DOHH2 (cell line): ENCODE data around the gene CCDC74B.
"Not testable (repeated sequence)": the region's sequence is repeated elsewhere in the genome, so short reads cannot be mapped to it uniquely, and the experiment has no call there.

ENCODE experiments used
- H3F3A ChIP-seq: fragments of 200-600 bp; sonication (generic), shearing (Covaris generic); 2 replicates; pipeline ENCODE4 v1.6.0; 2016; ENCODE audit warnings: antibody characterized with exemption, mild to moderate bottlenecking; ENCODE audit not compliant: control insufficient read depth, insufficient read depth
- H3K27ac ChIP-seq: fragments of 200-600 bp; sonication (generic); 2 replicates; pipeline ENCODE4 v1.5.1; 2014; ENCODE audit warnings: low read depth, mild to moderate bottlenecking, low read length, moderate library complexity
- H3K27me3 ChIP-seq: fragments of 200-600 bp; sonication (generic); 2 replicates; pipeline ENCODE4 v1.6.1; 2014; ENCODE audit warnings: mild to moderate bottlenecking, low read length, mixed read lengths; ENCODE audit not compliant: control insufficient read depth
- H3K36me3 ChIP-seq: fragments of 200-600 bp; sonication (generic); 2 replicates; pipeline ENCODE4 v1.6.1; 2014; ENCODE audit warnings: mild to moderate bottlenecking, low read length, moderate library complexity, mixed read lengths; ENCODE audit not compliant: control insufficient read depth
- H3K4me1 ChIP-seq: fragments of 200-600 bp; sonication (generic); 2 replicates; pipeline ENCODE4 v1.6.1; 2014; ENCODE audit warnings: mild to moderate bottlenecking, low read length, mixed read lengths; ENCODE audit not compliant: control insufficient read depth
- H3K4me2 ChIP-seq: fragments of 200-600 bp; sonication (generic); 2 replicates; pipeline ENCODE4 v1.6.0; 2014; ENCODE audit warnings: mild to moderate bottlenecking, low read length, moderate library complexity
- H3K4me3 ChIP-seq: fragments of 200-600 bp; sonication (generic); 2 replicates; pipeline ENCODE4 v1.5.1; 2014; ENCODE audit warnings: mild to moderate bottlenecking, low read length, mixed read lengths
- H3K79me2 ChIP-seq: fragments of 200-600 bp; sonication (generic); 2 replicates; pipeline ENCODE4 v1.6.1; 2014; ENCODE audit warnings: mild to moderate bottlenecking, low read length, mixed read lengths; ENCODE audit not compliant: control insufficient read depth
- H3K9me2 ChIP-seq: fragments of 200-600 bp; sonication (generic); replicated peaks from 2 replicates; pipeline ENCODE4 v1.6.1; 2014; ENCODE audit warnings: mild to moderate bottlenecking, low read length, mixed read lengths; ENCODE audit not compliant: control insufficient read depth
- H3K9me3 ChIP-seq: fragments of 200-600 bp; sonication (generic); 2 replicates; pipeline ENCODE4 v1.6.1; 2014; ENCODE audit warnings: antibody characterized with exemption, low read length, mixed read lengths; ENCODE audit not compliant: control insufficient read depth, insufficient read depth
- H4K20me1 ChIP-seq: fragments of 200-600 bp; sonication (generic); 2 replicates; pipeline ENCODE4 v1.6.0; 2014; ENCODE audit warnings: low read depth, mild to moderate bottlenecking, antibody characterized with exemption, low read length, moderate library complexity; ENCODE audit not compliant: control insufficient read depth, insufficient read depth
- CTCF ChIP-seq: fragments of 200-600 bp; sonication (generic); IDR thresholded peaks from one replicate; pipeline ENCODE4 v1.5.1; 2014; ENCODE audit warnings: antibody characterized with exemption, mild to moderate bottlenecking, low read depth, low read length; ENCODE audit not compliant: poor library complexity, severe bottlenecking
- EZH2phosphoT487 ChIP-seq: fragments of 200-600 bp; sonication (generic); IDR thresholded peaks from 2 replicates; pipeline ENCODE4 v1.6.1; 2017; ENCODE audit warnings: borderline replicate concordance, mild to moderate bottlenecking, antibody characterized with exemption, low read length, moderate library complexity, mixed read lengths

CCDC74B gene

GRCh38 chr2:130145006-130145414, at the start of gene CCDC74B:
Gene CCDC74B (minus strand): TSS chr2:130145112. CDS start chr2:130144996, 116 bp downstream.
- not testable (repeated sequence) for H3K9me3 ChIP-seq, H3K27me3 ChIP-seq, H3K9me2 ChIP-seq, H4K20me1 ChIP-seq, H3K4me1 ChIP-seq, H3K36me3 ChIP-seq, H3K79me2 ChIP-seq, H3K27ac ChIP-seq, H3F3A ChIP-seq
- Histone ChIP-seq H3K4me2 (peak within 1 kb of the TSS; percentile 59), H3K4me3 (peak within 1 kb of the TSS; percentile 59)

- H3F3A ChIP-seq, H3K4me3 ChIP-seq, H3K9me2 ChIP-seq, H3K4me1 ChIP-seq, H4K20me1 ChIP-seq, H3K27me3 ChIP-seq, H3K36me3 ChIP-seq, H3K27ac ChIP-seq, H3K79me2 ChIP-seq, H3K9me3 ChIP-seq, H3K4me2 ChIP-seq: not testable (repeated sequence)
These were observed 48.9 kb upstream of the CCDC74B start for GRCh38 chr2:130193824-130194223.

GRCh38 chr2:130192451-130192850, 47.5 kb upstream of the CCDC74B start:
- H3K9me2 ChIP-seq, H3K4me3 ChIP-seq, H3K9me3 ChIP-seq, H3K4me2 ChIP-seq, H3K27me3 ChIP-seq, H3K4me1 ChIP-seq, H4K20me1 ChIP-seq, H3K36me3 ChIP-seq, H3K79me2 ChIP-seq, H3K27ac ChIP-seq, H3F3A ChIP-seq: not testable (repeated sequence)

- not testable (repeated sequence) for H3K9me3 ChIP-seq, H3K36me3 ChIP-seq, H3K4me2 ChIP-seq, H3K27me3 ChIP-seq, H3F3A ChIP-seq, H3K4me3 ChIP-seq, H3K4me1 ChIP-seq, H3K27ac ChIP-seq, H4K20me1 ChIP-seq, H3K9me2 ChIP-seq, H3K79me2 ChIP-seq
These were observed 46.4 kb upstream of the CCDC74B start for GRCh38 chr2:130191319-130191718.

- Histone ChIP-seq H3K27me3 (no peaks in the 10 kb centered on the region), H3K4me1 (no peaks in the 10 kb centered on the region), H3F3A (no peaks in the 10 kb centered on the region), H4K20me1 (no peaks in the 10 kb centered on the region), H3K4me3 (no peak overlapping the region), H3K27ac (no peak overlapping the region), H3K4me2 (no peak overlapping the region), H3K79me2 (peaks cover 13% of the 10 kb centered on the region), H3K36me3 (peaks cover 8% of the 10 kb centered on the region; the same call in 1 of the 2 replicates), H3K9me3 (no peaks in the 10 kb centered on the region), H3K9me2 (no peaks in the 10 kb centered on the region)
- TF ChIP-seq EZH2phosphoT487 (no peak), CTCF (no peak)
These were observed 45.3 kb upstream of the CCDC74B start for GRCh38 chr2:130190237-130190636.

GRCh38 chr2:130188958-130189357, 44.0 kb upstream of the CCDC74B start:
- not testable (repeated sequence) for H3K27ac ChIP-seq, H3K9me3 ChIP-seq

GRCh38 chr2:130187859-130188792, 43.2 kb upstream of the CCDC74B start:
- not testable (repeated sequence) for H3K9me2 ChIP-seq, H3K27ac ChIP-seq, H3K4me2 ChIP-seq, H3F3A ChIP-seq, H3K9me3 ChIP-seq, H3K4me3 ChIP-seq, H4K20me1 ChIP-seq, H3K27me3 ChIP-seq
- Histone ChIP-seq H3K4me1 (peaks cover 15% of the 10 kb centered on the region), H3K79me2 (peaks cover 31% of the 10 kb centered on the region), H3K36me3 (peaks cover 23% of the 10 kb centered on the region)

More at GRCh38 chr2:130188958-130189357, 44.0 kb upstream of the CCDC74B start:
- H3F3A ChIP-seq, H3K4me2 ChIP-seq, H3K4me3 ChIP-seq, H3K4me1 ChIP-seq, H4K20me1 ChIP-seq, H3K9me2 ChIP-seq, H3K27me3 ChIP-seq: not testable (repeated sequence)
- H3K79me2 ChIP-seq = peaks cover 23% of the 10 kb centered on the region
- H3K36me3 ChIP-seq = peaks cover 16% of the 10 kb centered on the region
